ENCODE data around the gene TMEM201. TPM values are rescaled to one million over a fixed set of nuclear protein-coding genes. Genes with fewer than 3 reads are reported as not detected.
"Not testable (repeated sequence)": the region's sequence is repeated elsewhere in the genome, so short reads cannot be mapped to it uniquely, and the experiment has no call there.

Gene TMEM201
- total RNA-seq, 2 donors from 2014 or later = 16.5 to 51.0 TPM

DNA sequence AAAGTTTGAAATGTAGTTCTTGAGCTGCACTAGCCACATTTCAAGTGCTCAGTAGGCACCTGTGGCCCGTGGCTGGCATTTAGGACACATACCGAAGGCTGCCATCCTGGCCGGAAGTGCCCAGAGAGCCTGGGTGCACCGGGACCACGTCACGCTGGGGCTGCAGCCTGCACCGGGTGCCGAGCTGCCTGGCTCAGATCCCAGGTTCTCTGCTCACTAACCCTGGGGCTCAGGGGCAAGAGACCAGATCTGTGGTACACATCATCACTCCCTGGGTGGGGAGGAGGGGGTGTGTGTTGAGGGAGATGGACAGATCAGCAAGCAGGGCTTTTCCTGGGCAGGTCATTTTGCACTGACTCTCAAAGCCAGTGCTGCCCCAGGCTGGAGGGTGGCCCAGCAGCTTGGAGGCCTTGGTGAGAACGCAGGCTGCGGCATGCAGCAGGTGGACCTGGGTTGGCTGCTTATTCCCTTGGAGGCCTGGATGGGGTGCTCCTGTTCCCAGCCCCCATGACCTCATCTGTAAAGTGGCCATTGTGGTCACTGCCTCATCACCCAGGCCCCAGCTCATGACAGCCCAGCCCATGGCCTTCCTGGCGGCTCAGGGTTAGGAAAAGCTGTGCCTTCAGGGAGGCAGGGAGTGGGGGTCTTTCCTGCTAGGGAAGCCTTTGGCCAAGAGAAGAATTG is 23.6 kb downstream of the TMEM201 start:
- H3K27ac Mint-ChIP-seq = no peak overlapping the region
- H3K36me3 Mint-ChIP-seq = no peaks in the 10 kb centered on the region
- no peak for DNase-seq (ENCODE audit: low spot score)
- H3K4me1 Mint-ChIP-seq (ENCODE audit: low read depth in 2 of 2) = no peaks in the 10 kb centered on the region
- no peaks in the 10 kb centered on the region for H3K9me3 Mint-ChIP-seq
- no peak overlapping the region for H3K4me3 Mint-ChIP-seq
- H3K27me3 Mint-ChIP-seq = no peaks in the 10 kb centered on the region
- no peak for ATAC-seq

DNA sequence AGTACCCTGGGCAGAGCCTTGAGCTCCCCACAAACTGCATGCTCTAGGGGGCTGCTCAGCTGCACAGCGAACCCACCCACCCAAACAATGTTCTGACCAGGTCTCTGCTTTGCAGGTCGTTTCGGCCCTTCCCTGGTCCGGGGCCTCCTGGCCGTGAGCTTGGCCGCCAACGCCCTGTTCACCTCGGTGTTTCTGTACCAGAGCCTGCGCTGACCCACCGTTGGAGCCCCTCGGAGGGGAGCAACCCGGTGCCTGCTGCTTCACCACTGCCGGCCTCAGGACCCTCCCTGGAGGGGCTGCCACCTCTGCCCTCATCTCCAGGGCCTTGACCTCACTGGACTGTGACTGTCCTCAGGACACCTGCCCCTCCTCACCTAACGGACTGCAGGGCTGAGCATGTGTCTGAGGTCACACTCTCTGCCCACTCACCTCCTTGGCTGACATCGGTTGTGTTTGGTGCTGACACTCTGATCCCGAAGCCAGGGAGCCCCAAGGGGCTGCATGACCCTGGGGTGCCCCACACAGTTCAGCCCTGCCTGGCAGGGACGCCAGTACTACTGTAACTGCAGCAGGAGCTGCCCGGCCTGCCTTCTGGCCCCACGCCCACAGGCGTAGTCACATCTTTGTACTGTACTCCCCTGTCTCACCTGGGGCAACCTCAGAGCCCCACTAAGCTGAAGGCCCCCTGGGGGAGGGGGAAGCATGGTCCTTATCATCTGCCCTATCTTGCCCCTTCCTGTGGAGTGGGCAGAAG is 24.3 kb downstream of the TMEM201 start:
- H3K4me1 Mint-ChIP-seq (ENCODE audit: low read depth in 2 of 2) = no peaks in the 10 kb centered on the region
- DNase-seq (ENCODE audit: low spot score) = no peak
- no peaks in the 10 kb centered on the region for H3K27me3 Mint-ChIP-seq
- H3K36me3 Mint-ChIP-seq = no peaks in the 10 kb centered on the region
- no peak overlapping the region for H3K4me3 Mint-ChIP-seq
- H3K27ac Mint-ChIP-seq = no peak overlapping the region
- ATAC-seq = no peak
- no peaks in the 10 kb centered on the region for H3K9me3 Mint-ChIP-seq

DNA sequence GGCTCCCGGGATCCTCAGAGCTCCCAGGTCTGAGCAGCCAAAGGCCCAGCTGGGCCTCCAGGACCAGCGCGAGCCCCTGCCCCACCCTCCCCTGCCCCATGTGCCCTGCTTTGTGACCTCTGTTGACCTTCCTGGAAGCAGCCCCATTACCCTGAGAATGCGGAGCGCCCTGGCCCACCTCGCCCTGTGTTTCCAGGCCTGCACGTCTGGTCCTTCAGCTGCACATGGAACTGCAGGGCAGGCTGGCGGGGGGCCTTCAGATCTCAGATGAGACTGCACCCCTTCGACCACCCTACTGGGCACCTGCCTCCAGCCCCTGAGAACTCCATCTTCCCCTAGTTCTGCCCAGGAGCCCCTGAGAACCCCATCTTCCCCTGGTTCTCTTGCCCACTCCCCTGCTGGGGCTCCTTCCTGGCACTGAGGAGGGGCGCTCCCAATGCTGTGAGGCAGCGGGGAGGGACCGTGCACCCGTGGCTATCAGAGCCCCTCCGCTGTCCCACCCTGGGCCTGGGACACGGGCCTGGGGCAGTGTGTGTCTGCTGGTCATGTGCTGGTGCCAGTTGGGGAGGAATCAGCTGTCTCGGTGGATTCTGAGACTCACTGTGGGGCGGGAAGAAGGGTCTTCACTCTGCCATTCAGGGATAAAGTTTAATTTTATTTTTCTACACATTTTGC is 25.1 kb downstream of the TMEM201 start:
- Mint-ChIP-seq H3K36me3 (no peaks in the 10 kb centered on the region), H3K27me3 (peaks cover 0 to under 1% of the 10 kb centered on the region in 2 donors), H3K9me3 (no peaks in the 10 kb centered on the region), H3K4me3 (no peak overlapping the region), H3K27ac (no peak overlapping the region), H3K4me1 (ENCODE audit: low read depth in 2 of 2) (no peaks in the 10 kb centered on the region)
- DNase-seq (ENCODE audit: low spot score) (no peak), ATAC-seq (no peak)

DNA sequence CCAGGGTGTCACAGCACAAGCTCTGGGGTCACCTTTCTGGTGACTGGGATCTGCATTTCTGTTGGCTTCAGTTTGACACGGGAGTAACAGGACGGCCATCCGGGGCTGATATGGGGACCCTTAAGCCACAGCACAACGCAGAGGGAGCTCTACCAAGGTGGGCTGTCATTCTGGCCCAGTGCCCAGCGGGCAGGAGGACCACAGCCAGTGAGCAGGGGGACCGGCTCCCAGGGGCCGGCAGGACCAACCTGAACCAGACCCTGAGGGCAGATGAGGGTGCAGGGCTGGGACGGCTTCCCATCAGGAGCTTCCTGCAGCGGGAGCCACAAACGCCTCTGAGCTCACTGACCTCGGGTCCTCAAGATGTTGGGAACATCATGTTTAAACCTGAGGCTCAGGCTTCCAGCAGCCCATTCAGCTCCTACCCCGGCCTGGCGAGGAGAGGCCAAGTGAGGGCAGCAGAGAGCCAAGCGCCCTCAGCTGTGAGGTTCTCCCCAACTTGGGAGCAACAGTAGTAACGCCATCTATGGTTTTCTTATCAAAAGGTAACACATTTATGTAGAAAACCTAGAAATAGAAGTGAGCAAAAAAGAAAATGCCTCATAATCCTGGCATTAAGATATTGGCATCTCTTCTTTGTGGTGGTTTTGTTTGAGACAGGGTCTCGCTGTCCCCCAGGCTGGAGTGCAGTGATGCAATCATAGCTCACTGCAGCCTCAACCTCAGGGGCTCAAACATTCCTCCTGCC is 26.8 kb downstream of the TMEM201 start:
- no peak overlapping the region for H3K27ac Mint-ChIP-seq
- ATAC-seq (peak in 1 of 2 donors; percentile 66), DNase-seq (ENCODE audit: low spot score) (no peak)
- no peaks in the 10 kb centered on the region for H3K36me3 Mint-ChIP-seq
- no peaks in the 10 kb centered on the region for H3K9me3 Mint-ChIP-seq
- H3K4me1 Mint-ChIP-seq (ENCODE audit: low read depth in 2 of 2) = no peaks in the 10 kb centered on the region
- peaks cover 4 to 6% of the 10 kb centered on the region in 2 donors for H3K27me3 Mint-ChIP-seq
- no peak overlapping the region for H3K4me3 Mint-ChIP-seq

DNA sequence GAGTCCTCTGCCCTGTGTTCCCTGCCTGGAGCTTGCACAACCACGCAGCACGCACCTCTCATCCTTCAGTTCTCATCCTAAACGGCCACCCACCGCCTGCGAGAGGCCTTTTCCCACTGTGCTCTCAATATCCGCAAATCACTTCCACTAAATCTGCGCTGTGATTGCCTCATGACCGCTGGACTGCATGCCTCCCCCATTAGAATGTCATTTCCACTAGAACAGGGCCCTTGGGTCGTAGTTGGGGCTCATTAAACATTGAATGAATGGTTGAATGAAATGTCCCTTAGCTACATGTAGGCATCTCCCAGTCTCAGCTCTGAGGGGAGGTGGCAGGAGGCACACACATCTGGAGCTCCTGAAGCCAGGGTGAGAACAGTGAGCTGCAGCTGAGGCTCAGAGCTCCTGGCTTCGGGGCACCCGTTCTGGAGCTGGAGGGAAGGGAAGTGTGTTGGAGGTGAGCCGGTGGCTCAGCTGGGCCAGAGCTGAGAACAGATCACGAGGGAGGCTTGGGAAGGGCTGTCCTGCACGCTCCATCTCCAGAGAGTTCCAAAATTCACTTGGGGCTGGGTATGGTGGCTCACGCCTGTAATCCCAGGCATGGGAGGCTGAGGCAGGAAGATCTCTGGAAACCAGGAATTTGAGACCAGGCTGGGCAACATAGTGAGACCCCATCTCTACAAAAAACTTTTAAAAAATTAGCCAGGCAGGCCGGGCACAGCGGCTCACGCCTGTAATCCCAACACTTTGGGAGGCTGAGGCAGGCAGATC is 30.4 kb downstream of the TMEM201 start:
- no peaks in the 10 kb centered on the region for H3K36me3 Mint-ChIP-seq
- H3K9me3 Mint-ChIP-seq = no peaks in the 10 kb centered on the region
- H3K27me3 Mint-ChIP-seq = peaks cover 4 to 6% of the 10 kb centered on the region in 2 donors
- no peak overlapping the region for H3K27ac Mint-ChIP-seq
- no peak for ATAC-seq
- DNase-seq (ENCODE audit: low spot score) = no peak
- H3K4me3 Mint-ChIP-seq = no peak overlapping the region
- H3K4me1 Mint-ChIP-seq (ENCODE audit: low read depth in 2 of 2) = no peaks in the 10 kb centered on the region

DNA sequence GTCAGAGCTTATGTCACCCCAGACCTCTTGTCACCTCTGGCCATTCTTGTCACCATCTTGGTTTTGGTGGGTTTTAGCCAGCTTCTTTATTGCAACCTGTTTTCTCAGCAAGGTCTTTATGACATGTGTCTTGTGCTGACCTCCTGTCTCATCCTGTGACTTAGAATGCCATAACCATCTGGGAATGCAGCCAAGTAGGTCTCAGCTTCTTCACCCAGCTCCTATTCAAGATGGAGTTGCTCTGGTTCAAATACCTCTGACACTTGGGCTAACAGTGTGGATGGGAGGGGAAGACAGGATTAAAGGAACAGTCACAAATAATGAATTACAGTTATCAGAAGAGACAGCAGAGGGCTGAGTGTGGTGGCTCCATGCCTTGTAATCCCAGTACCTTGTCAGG is 32.3 kb downstream of the TMEM201 start:
- no peak overlapping the region for H3K27ac Mint-ChIP-seq
- H3K4me1 Mint-ChIP-seq (ENCODE audit: low read depth in 2 of 2) = peaks cover 2% of the 10 kb centered on the region in 2 donors
- H3K27me3 Mint-ChIP-seq = peaks cover 4 to 6% of the 10 kb centered on the region in 2 donors
- no peak for ATAC-seq
- no peak for DNase-seq (ENCODE audit: low spot score)
- H3K36me3 Mint-ChIP-seq = no peaks in the 10 kb centered on the region
- no peaks in the 10 kb centered on the region for H3K9me3 Mint-ChIP-seq
- no peak overlapping the region for H3K4me3 Mint-ChIP-seq

DNA sequence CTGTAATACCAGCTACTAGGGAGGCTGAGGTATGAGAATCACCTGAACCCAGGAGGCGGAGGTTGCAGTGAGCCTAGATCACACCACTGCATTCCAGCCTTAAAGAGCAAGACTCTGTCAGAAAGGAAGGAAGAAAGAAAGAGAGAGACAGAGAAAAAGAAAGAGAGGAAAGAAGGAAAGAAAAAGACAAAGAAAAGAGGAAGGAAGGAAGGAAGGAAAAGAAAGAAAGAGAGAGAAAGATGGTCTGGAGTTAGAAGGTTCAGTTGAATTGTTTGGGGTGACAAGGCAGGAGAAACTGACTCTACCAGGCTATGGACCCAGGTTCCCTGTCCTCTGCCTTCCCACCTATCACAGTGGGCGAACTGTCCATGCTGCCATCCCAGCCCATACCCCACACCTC is 35.4 kb downstream of the TMEM201 start:
- no peaks in the 10 kb centered on the region for H3K36me3 Mint-ChIP-seq
- no peak for ATAC-seq
- DNase-seq (ENCODE audit: low spot score) = no peak
- H3K27ac Mint-ChIP-seq = no peak overlapping the region
- H3K4me3 Mint-ChIP-seq = no peak overlapping the region
- peaks cover 1 to 2% of the 10 kb centered on the region in 2 donors for H3K27me3 Mint-ChIP-seq
- H3K4me1 Mint-ChIP-seq (ENCODE audit: low read depth in 2 of 2) = peaks cover 22% of the 10 kb centered on the region in 2 donors
- no peaks in the 10 kb centered on the region for H3K9me3 Mint-ChIP-seq

DNA sequence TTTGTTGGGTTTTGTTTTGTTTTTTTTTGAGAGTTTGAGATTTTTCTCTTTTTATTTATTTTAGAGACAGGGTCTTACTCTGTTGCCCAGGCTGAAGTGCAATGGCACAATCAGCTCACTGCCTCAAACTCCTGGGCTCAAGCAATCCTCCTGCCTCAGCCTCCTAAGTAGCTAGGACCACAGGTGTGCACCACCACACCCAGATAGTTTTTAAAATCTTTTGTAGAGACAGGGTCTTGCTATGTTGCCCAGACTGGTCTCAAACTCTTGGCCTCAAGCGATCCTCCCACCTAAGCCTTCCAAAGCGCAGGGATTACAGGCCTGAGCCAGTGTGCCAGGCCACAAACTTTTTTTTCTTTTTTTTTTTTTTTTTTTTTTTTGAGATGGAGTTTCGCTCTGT is 36.3 kb downstream of the TMEM201 start:
- H3K36me3 Mint-ChIP-seq, H3K27me3 Mint-ChIP-seq, H3K9me3 Mint-ChIP-seq, H3K4me3 Mint-ChIP-seq, ATAC-seq, H3K27ac Mint-ChIP-seq: not testable (repeated sequence)
- DNase-seq (ENCODE audit: low spot score) = peak; percentile 34
- H3K4me1 Mint-ChIP-seq (ENCODE audit: low read depth in 2 of 2) = peaks cover 24 to 31% of the 10 kb centered on the region in 2 donors

DNA sequence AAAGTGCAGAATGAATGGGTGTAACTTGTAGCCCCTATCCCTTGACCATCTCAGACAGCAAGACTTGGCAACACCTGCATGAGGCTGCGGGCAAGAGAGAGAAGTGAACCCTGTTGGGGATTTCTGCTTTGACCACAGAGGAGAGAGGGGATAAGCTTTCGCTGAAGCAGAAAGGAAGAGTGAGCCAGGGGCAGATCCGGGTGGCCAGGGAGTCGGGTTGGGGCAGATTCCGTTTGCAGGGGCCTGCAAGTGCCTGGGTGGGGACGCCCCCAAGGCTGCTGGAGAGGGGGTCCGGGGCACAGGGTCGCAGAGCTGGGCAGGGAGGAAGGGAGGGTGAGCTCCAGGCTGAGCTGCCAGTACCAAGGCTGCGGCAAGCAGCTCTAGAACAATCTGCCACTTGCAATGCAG is 37.5 kb downstream of the TMEM201 start:
- DNase-seq (ENCODE audit: low spot score) (peak; percentile 64), ATAC-seq (no peak)
- peaks cover 31 to 41% of the 10 kb centered on the region in 2 donors for H3K4me1 Mint-ChIP-seq (ENCODE audit: low read depth in 2 of 2)
- H3K4me3 Mint-ChIP-seq = peak overlapping the region; percentile 98
- H3K36me3 Mint-ChIP-seq = peaks cover 5% of the 10 kb centered on the region
- no peaks in the 10 kb centered on the region for H3K9me3 Mint-ChIP-seq
- H3K27me3 Mint-ChIP-seq = no peaks in the 10 kb centered on the region
- peak overlapping the region; percentile 61 to 71 for H3K27ac Mint-ChIP-seq

DNA sequence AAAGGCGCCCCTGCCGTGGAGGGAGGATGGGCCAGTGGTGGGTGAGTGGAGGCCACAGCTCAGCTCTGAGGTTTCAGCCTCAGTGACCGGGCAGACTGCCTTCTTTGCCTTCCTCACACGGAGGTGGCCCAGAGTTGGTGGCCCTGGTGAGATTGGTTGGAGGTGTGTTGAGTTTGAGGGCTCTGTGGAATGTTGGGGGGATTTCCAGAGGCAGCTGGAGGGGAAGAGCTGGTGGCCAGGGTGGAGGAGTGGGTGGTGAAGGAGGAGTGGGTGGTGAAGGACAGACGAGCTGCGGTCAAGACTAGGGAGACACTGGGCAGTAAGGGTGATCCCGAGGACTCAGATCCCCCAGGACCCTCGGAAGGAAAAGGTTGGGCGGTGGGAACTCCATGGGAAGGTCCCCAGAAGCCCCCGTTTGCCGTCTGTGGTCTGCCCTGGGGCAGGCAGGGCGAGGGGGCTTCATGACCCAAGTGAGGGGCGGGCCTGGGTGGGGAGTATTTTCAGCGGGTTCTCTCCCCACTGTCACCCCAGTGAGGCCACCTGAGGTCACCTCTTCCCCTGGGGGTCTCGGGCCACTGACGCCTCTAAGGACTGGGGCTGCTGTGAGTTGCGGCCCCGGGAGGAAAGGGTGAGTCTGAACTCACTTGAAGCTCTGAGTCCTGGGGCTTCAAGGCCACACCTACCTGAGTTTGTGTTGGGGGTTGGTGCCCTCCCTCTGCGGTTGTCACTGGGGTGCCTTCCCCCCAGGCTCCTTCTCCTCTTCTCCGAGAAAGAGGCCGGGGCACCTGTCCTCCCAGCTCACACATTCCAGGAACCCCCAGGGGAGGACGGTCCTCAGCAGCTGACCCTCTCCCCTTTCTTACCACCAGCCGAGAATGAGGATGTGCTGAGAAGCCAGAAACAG is 40.1 kb downstream of the TMEM201 start:
- ATAC-seq (peak; percentile 61 to 71), DNase-seq (ENCODE audit: low spot score) (peak; percentile 92)
- Mint-ChIP-seq H3K9me3 (no peaks in the 10 kb centered on the region), H3K36me3 (peaks cover 5% of the 10 kb centered on the region), H3K27ac (peak overlapping the region; percentile 89 to 96), H3K4me1 (ENCODE audit: low read depth in 2 of 2) (peaks cover 43 to 51% of the 10 kb centered on the region in 2 donors), H3K27me3 (no peaks in the 10 kb centered on the region), H3K4me3 (peak overlapping the region; percentile 98)

DNA sequence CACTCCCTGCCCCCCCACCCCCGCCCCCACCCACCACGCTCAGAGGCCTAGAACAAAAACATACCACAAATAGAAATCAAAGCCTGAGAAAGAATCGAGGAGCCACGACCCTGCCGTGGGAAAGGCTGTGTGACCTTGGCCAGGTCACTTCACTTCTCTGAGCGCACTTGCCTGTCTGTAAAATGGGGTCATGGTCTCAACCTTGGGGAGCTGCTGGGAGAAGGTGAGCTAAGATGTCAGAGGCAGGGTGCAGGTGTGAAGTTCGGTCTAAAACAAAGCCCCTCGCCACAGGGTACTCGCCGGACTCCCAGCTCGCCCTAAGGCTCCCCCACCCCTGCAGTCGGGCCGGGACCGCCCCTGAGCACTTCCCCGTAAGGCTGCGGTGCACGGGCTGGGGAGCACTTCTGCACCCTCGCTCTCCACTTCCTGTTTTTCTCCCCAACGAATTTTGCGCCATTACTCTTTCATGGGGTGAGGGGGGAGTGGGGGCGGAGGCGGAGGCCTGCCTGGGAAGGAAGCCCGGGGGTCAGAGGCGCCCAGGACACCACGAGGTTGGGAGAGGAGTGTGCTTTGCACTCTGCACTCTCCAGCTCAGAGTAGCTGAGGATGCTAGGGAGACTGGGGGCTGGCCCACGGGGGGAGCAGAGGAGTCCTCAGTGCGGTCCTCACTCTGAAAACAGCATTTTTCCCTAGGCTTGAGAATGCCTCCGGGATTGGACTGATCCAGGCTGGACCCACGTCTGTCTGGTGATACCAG is 40.9 kb downstream of the TMEM201 start:
- no peaks in the 10 kb centered on the region for H3K9me3 Mint-ChIP-seq
- H3K36me3 Mint-ChIP-seq = peaks cover 5% of the 10 kb centered on the region
- peak overlapping the region; percentile 98 for H3K4me3 Mint-ChIP-seq
- peak overlapping the region; percentile 89 to 96 for H3K27ac Mint-ChIP-seq
- no peaks in the 10 kb centered on the region for H3K27me3 Mint-ChIP-seq
- DNase-seq (ENCODE audit: low spot score) (peak; percentile 91), ATAC-seq (peak; percentile 64 to 73)
- H3K4me1 Mint-ChIP-seq (ENCODE audit: low read depth in 2 of 2) = peaks cover 45 to 53% of the 10 kb centered on the region in 2 donors

Measured in natural killer cell treated with Interleukin-12 subunit alpha and Interleukin-12 subunit beta and Interleukin-15 and Interleukin-18, amount 100 ng/mL, for 72 hours (primary cell).